ENCODE measurements around the gene PDGFRB.

The PDGFRB gene

GRCh38 chr5:150126921-150127265, 28.8 kb downstream of the PDGFRB start:
- H3K27ac ChIP-seq (ENCODE audit: low read depth, low read length): no peak overlapping the region
- no peaks in the 10 kb centered on the region for H3K9me3 ChIP-seq (ENCODE audit: control insufficient read depth in 5 of 5, low read length in 5 of 5)
- peaks cover 0 to 22% (median 21%) of the 10 kb centered on the region in 5 donors for H3K4me1 ChIP-seq (ENCODE audit: control insufficient read depth in 5 of 5, insufficient read depth in 5 of 5, low read length in 5 of 5)
- no peak overlapping the region for H3K9ac ChIP-seq (ENCODE audit: low read length in 5 of 5)
- no peaks in the 10 kb centered on the region for H3K27me3 ChIP-seq (ENCODE audit: control insufficient read depth in 5 of 5, insufficient read depth in 4 of 5, low read length in 5 of 5)
- H3K4me3 ChIP-seq (ENCODE audit: low read depth in 1 of 5, low read length in 5 of 5): no peak overlapping the region
- peaks cover 4 to 71% (median 49%) of the 10 kb centered on the region in 5 donors for H3K36me3 ChIP-seq (ENCODE audit: control insufficient read depth in 5 of 5, insufficient read depth in 5 of 5, low read length in 5 of 5)

- Histone ChIP-seq H3K27ac (ENCODE audit: low read depth, low read length) (no peak overlapping the region), H3K4me1 (ENCODE audit: control insufficient read depth in 5 of 5, insufficient read depth in 5 of 5, low read length in 5 of 5) (peaks cover 0 to 22% (median 18%) of the 10 kb centered on the region in 5 donors), H3K4me3 (ENCODE audit: low read depth in 1 of 5, low read length in 5 of 5) (no peak overlapping the region), H3K27me3 (ENCODE audit: control insufficient read depth in 5 of 5, insufficient read depth in 4 of 5, low read length in 5 of 5) (no peaks in the 10 kb centered on the region), H3K9ac (ENCODE audit: low read length in 5 of 5) (no peak overlapping the region), H3K36me3 (ENCODE audit: control insufficient read depth in 5 of 5, insufficient read depth in 5 of 5, low read length in 5 of 5) (peaks cover 4 to 76% (median 55%) of the 10 kb centered on the region in 5 donors), H3K9me3 (ENCODE audit: control insufficient read depth in 5 of 5, low read length in 5 of 5) (no peaks in the 10 kb centered on the region)
These were observed 29.3 kb downstream of the PDGFRB start for GRCh38 chr5:150126199-150126920.

- no peak overlapping the region for H3K27ac ChIP-seq (ENCODE audit: low read depth, low read length)
- H3K9me3 ChIP-seq (ENCODE audit: control insufficient read depth in 5 of 5, low read length in 5 of 5): no peaks in the 10 kb centered on the region
- H3K9ac ChIP-seq (ENCODE audit: low read length in 5 of 5): no peak overlapping the region
- no peaks in the 10 kb centered on the region for H3K27me3 ChIP-seq (ENCODE audit: control insufficient read depth in 5 of 5, insufficient read depth in 4 of 5, low read length in 5 of 5)
- peaks cover 4 to 84% (median 64%) of the 10 kb centered on the region in 5 donors for H3K36me3 ChIP-seq (ENCODE audit: control insufficient read depth in 5 of 5, insufficient read depth in 5 of 5, low read length in 5 of 5)
- peaks cover 0 to 18% (median 15%) of the 10 kb centered on the region in 5 donors for H3K4me1 ChIP-seq (ENCODE audit: control insufficient read depth in 5 of 5, insufficient read depth in 5 of 5, low read length in 5 of 5)
- H3K4me3 ChIP-seq (ENCODE audit: low read depth in 1 of 5, low read length in 5 of 5): no peak overlapping the region
These were observed 30.3 kb downstream of the PDGFRB start for GRCh38 chr5:150125334-150125733.

GRCh38 chr5:150124596-150124995, 31.0 kb downstream of the PDGFRB start:
- Histone ChIP-seq H3K9ac (ENCODE audit: low read length in 5 of 5) (no peak overlapping the region), H3K9me3 (ENCODE audit: control insufficient read depth in 5 of 5, low read length in 5 of 5) (no peaks in the 10 kb centered on the region), H3K27ac (ENCODE audit: low read depth, low read length) (no peak overlapping the region), H3K36me3 (ENCODE audit: control insufficient read depth in 5 of 5, insufficient read depth in 5 of 5, low read length in 5 of 5) (peaks cover 4 to 85% (median 67%) of the 10 kb centered on the region in 5 donors), H3K4me1 (ENCODE audit: control insufficient read depth in 5 of 5, insufficient read depth in 5 of 5, low read length in 5 of 5) (peaks cover 0 to 10% (median 8%) of the 10 kb centered on the region in 5 donors), H3K27me3 (ENCODE audit: control insufficient read depth in 5 of 5, insufficient read depth in 4 of 5, low read length in 5 of 5) (no peaks in the 10 kb centered on the region), H3K4me3 (ENCODE audit: low read depth in 1 of 5, low read length in 5 of 5) (no peak overlapping the region)

- Histone ChIP-seq H3K9ac (ENCODE audit: low read length in 5 of 5) (no peak overlapping the region), H3K27me3 (ENCODE audit: control insufficient read depth in 5 of 5, insufficient read depth in 4 of 5, low read length in 5 of 5) (no peaks in the 10 kb centered on the region), H3K4me3 (ENCODE audit: low read depth in 1 of 5, low read length in 5 of 5) (no peak overlapping the region), H3K36me3 (ENCODE audit: control insufficient read depth in 5 of 5, insufficient read depth in 5 of 5, low read length in 5 of 5) (peaks cover under 1 to 85% (median 66%) of the 10 kb centered on the region in 5 donors), H3K27ac (ENCODE audit: low read depth, low read length) (no peak overlapping the region), H3K4me1 (ENCODE audit: control insufficient read depth in 5 of 5, insufficient read depth in 5 of 5, low read length in 5 of 5) (peaks cover 0 to 7% (median 3%) of the 10 kb centered on the region in 5 donors), H3K9me3 (ENCODE audit: control insufficient read depth in 5 of 5, low read length in 5 of 5) (no peaks in the 10 kb centered on the region)
These were observed 31.5 kb downstream of the PDGFRB start for GRCh38 chr5:150124111-150124557.

- Histone ChIP-seq H3K4me1 (ENCODE audit: control insufficient read depth in 5 of 5, insufficient read depth in 5 of 5, low read length in 5 of 5) (peaks cover 0 to 7% (median 2%) of the 10 kb centered on the region in 5 donors), H3K27ac (ENCODE audit: low read depth, low read length) (no peak overlapping the region), H3K36me3 (ENCODE audit: control insufficient read depth in 5 of 5, insufficient read depth in 5 of 5, low read length in 5 of 5) (peaks cover 0 to 85% (median 68%) of the 10 kb centered on the region in 5 donors), H3K27me3 (ENCODE audit: control insufficient read depth in 5 of 5, insufficient read depth in 4 of 5, low read length in 5 of 5) (no peaks in the 10 kb centered on the region), H3K4me3 (ENCODE audit: low read depth in 1 of 5, low read length in 5 of 5) (no peak overlapping the region), H3K9ac (ENCODE audit: low read length in 5 of 5) (no peak overlapping the region), H3K9me3 (ENCODE audit: control insufficient read depth in 5 of 5, low read length in 5 of 5) (no peaks in the 10 kb centered on the region)
These were observed 32.1 kb downstream of the PDGFRB start for GRCh38 chr5:150123542-150123941.

GRCh38 chr5:150122536-150123481, 32.8 kb downstream of the PDGFRB start:
- no peak overlapping the region for H3K9ac ChIP-seq (ENCODE audit: low read length in 5 of 5)
- no peaks in the 10 kb centered on the region for H3K9me3 ChIP-seq (ENCODE audit: control insufficient read depth in 5 of 5, low read length in 5 of 5)
- no peak overlapping the region for H3K4me3 ChIP-seq (ENCODE audit: low read depth in 1 of 5, low read length in 5 of 5)
- H3K36me3 ChIP-seq (ENCODE audit: control insufficient read depth in 5 of 5, insufficient read depth in 5 of 5, low read length in 5 of 5): peaks cover 0 to 85% (median 70%) of the 10 kb centered on the region in 5 donors
- H3K4me1 ChIP-seq (ENCODE audit: control insufficient read depth in 5 of 5, insufficient read depth in 5 of 5, low read length in 5 of 5): peaks cover 0 to 7% (median 2%) of the 10 kb centered on the region in 5 donors
- H3K27me3 ChIP-seq (ENCODE audit: control insufficient read depth in 5 of 5, insufficient read depth in 4 of 5, low read length in 5 of 5): no peaks in the 10 kb centered on the region
- no peak overlapping the region for H3K27ac ChIP-seq (ENCODE audit: low read depth, low read length)

- no peaks in the 10 kb centered on the region for H3K9me3 ChIP-seq (ENCODE audit: control insufficient read depth in 5 of 5, low read length in 5 of 5)
- H3K4me1 ChIP-seq (ENCODE audit: control insufficient read depth in 5 of 5, insufficient read depth in 5 of 5, low read length in 5 of 5): peaks cover 0 to 7% (median 2%) of the 10 kb centered on the region in 5 donors
- H3K27ac ChIP-seq (ENCODE audit: low read depth, low read length): no peak overlapping the region
- peaks cover 0 to 91% (median 73%) of the 10 kb centered on the region in 5 donors for H3K36me3 ChIP-seq (ENCODE audit: control insufficient read depth in 5 of 5, insufficient read depth in 5 of 5, low read length in 5 of 5)
- H3K9ac ChIP-seq (ENCODE audit: low read length in 5 of 5): no peak overlapping the region
- H3K27me3 ChIP-seq (ENCODE audit: control insufficient read depth in 5 of 5, insufficient read depth in 4 of 5, low read length in 5 of 5): no peaks in the 10 kb centered on the region
- no peak overlapping the region for H3K4me3 ChIP-seq (ENCODE audit: low read depth in 1 of 5, low read length in 5 of 5)
These were observed 33.5 kb downstream of the PDGFRB start for GRCh38 chr5:150122158-150122510.

GRCh38 chr5:150121448-150122157, 34.0 kb downstream of the PDGFRB start:
- H3K36me3 ChIP-seq (ENCODE audit: control insufficient read depth in 5 of 5, insufficient read depth in 5 of 5, low read length in 5 of 5): peaks cover 0 to 91% (median 69%) of the 10 kb centered on the region in 5 donors
- peaks cover 0 to 7% (median 2%) of the 10 kb centered on the region in 5 donors for H3K4me1 ChIP-seq (ENCODE audit: control insufficient read depth in 5 of 5, insufficient read depth in 5 of 5, low read length in 5 of 5)
- H3K27me3 ChIP-seq (ENCODE audit: control insufficient read depth in 5 of 5, insufficient read depth in 4 of 5, low read length in 5 of 5): no peaks in the 10 kb centered on the region
- no peak overlapping the region for H3K27ac ChIP-seq (ENCODE audit: low read depth, low read length)
- no peak overlapping the region for H3K4me3 ChIP-seq (ENCODE audit: low read depth in 1 of 5, low read length in 5 of 5)
- H3K9ac ChIP-seq (ENCODE audit: low read length in 5 of 5): no peak overlapping the region
- no peaks in the 10 kb centered on the region for H3K9me3 ChIP-seq (ENCODE audit: control insufficient read depth in 5 of 5, low read length in 5 of 5)
